Measurements from ENCODE around the gene FADS1. TPM values are rescaled to one million over a fixed set of nuclear protein-coding genes. Genes with fewer than 3 reads are reported as not detected.

Gene FADS1
- total RNA-seq, 1 experiment from 2014 or later = 150 TPM

DNA sequence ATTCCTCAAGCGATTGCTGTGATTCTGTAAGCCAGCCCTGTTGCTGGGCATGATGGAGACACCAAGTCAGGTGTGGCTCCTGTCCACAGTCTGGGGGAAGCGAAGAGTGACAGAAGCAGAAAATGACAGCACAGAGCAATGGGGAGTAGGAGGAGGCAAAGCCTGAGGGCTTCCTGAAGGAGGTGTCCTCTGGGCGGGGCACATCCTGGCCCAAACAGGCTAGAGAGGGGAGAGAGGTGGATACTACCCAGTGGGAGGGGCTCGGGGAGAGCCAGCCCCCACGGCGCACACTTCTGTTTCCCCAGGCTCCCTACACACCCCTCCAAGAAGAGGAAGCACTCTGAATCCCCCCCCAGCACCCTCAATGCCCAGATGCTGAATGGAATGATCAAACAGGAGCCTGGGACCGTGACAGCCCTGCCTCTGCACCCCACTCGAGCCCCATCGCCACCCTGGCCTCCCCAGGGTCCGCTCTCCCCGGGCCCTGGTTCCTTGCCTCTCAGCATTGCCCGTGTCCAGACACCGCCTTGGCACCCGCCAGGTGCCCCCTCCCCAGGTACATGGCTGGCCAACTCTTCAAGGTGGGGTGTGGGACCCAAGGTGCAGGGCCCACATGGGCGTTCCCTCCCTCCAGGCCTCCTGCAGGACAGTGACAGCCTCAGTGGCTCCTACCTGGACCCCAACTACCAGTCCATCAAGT lies 45.5 kb downstream of the FADS1 start:
- TF ChIP-seq, protein P1, sequence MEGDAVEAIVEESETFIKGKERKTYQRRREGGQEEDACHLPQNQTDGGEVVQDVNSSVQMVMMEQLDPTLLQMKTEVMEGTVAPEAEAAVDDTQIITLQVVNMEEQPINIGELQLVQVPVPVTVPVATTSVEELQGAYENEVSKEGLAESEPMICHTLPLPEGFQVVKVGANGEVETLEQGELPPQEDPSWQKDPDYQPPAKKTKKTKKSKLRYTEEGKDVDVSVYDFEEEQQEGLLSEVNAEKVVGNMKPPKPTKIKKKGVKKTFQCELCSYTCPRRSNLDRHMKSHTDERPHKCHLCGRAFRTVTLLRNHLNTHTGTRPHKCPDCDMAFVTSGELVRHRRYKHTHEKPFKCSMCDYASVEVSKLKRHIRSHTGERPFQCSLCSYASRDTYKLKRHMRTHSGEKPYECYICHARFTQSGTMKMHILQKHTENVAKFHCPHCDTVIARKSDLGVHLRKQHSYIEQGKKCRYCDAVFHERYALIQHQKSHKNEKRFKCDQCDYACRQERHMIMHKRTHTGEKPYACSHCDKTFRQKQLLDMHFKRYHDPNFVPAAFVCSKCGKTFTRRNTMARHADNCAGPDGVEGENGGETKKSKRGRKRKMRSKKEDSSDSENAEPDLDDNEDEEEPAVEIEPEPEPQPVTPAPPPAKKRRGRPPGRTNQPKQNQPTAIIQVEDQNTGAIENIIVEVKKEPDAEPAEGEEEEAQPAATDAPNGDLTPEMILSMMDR (conservative IDR thresholded peaks at IDR 0.05) = no peak
- no peak for TF ChIP-seq EZH2 (IDR thresholded peaks at IDR 0.05; ENCODE audit: low read depth)
- intact Hi-C loops (cut with micrococcal nuclease; ENCODE audit: unreplicated experiment) = no loop called here
- Histone ChIP-seq H3K4me3 (no peak overlapping the region), H3K4me2 (no peak overlapping the region), H3K4me1 (replicated peaks; ENCODE audit: insufficient read depth) (peaks cover 6% of the 10 kb centered on the region), H4K20me1 (ENCODE audit: insufficient read depth) (no peaks in the 10 kb centered on the region), H3K9me3 (ENCODE audit: insufficient read depth, low read depth) (no peaks in the 10 kb centered on the region), H3F3A (ENCODE audit: insufficient read depth, low read depth) (0 out of 2 replicates have a peak, but pooled peaks cover 4% of the 10 kb centered on the region), H2AFZ (no peak overlapping the region), H3K79me2 (ENCODE audit: low read depth) (no peaks in the 10 kb centered on the region), H3K36me3 (ENCODE audit: low read depth) (no peaks in the 10 kb centered on the region), H3K9me2 (ENCODE audit: insufficient read depth) (no peaks in the 10 kb centered on the region), H3K27ac (no peak overlapping the region), H3K27me3 (ENCODE audit: insufficient read depth, low read depth) (no peaks in the 10 kb centered on the region)
- ChIA-PET CTCF (no interaction called here), POLR2A (ENCODE audit: unreplicated experiment) (no interaction called here)
- DNase-seq = no peak
- no TSS peak for BruUV-seq (replicated peaks)

DNA sequence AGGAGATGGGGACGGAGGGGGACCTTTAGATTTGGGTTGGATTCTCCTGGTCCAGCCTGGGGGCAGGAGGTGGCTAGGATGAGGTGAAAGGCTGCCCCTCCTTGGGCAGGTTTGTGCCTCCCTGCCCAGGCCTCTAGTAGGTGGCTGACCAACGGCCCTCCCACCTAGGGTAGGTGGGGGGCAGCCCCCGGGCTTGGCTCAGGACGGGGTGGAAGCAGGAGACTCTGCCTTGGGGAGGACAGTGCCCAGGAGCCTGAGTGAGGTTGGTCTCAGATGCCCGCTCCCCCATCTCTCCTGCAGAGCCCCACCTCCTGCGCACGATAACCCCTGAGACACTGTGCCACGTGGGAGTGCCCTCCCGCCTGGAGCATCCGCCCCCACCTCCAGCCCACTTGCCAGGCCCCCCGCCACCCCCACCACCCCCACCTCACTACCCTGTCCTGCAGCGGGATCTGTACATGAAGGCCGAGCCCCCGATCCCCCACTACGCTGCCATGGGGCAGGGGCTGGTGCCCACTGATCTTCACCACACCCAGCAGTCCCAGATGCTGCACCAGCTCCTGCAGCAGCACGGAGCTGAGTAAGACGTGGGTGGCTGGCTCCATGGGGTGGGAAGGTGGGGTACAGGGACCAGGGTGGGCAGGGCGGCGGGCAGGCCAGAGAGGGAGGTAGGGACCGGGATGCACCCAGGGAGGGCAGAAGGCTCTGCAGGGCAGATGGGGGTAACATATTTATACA lies 46.7 kb downstream of the FADS1 start:
- Histone ChIP-seq H3K27me3 (ENCODE audit: insufficient read depth, low read depth) (no peaks in the 10 kb centered on the region), H2AFZ (no peak overlapping the region), H3K27ac (no peak overlapping the region), H3K36me3 (ENCODE audit: low read depth) (no peaks in the 10 kb centered on the region), H4K20me1 (ENCODE audit: insufficient read depth) (no peaks in the 10 kb centered on the region), H3K4me1 (replicated peaks; ENCODE audit: insufficient read depth) (peaks cover 6% of the 10 kb centered on the region), H3K9me3 (ENCODE audit: insufficient read depth, low read depth) (no peaks in the 10 kb centered on the region), H3K4me3 (no peak overlapping the region), H3K4me2 (no peak overlapping the region), H3K79me2 (ENCODE audit: low read depth) (no peaks in the 10 kb centered on the region), H3K9me2 (ENCODE audit: insufficient read depth) (no peaks in the 10 kb centered on the region), H3F3A (ENCODE audit: insufficient read depth, low read depth) (0 out of 2 replicates have a peak, but pooled peaks cover 4% of the 10 kb centered on the region)
- ChIA-PET CTCF (interaction anchor here (0.7 kb wide), 1 partner anchor 38 kb away, joined by 3 read pairs; no protein-coding TSS in a partner anchor), POLR2A (ENCODE audit: unreplicated experiment) (no interaction called here)
- BruUV-seq (replicated peaks) = no TSS peak
- intact Hi-C loops (cut with micrococcal nuclease; ENCODE audit: unreplicated experiment) = no loop called here
- no peak for TF ChIP-seq EZH2 (IDR thresholded peaks at IDR 0.05; ENCODE audit: low read depth)
- DNase-seq = no peak

DNA sequence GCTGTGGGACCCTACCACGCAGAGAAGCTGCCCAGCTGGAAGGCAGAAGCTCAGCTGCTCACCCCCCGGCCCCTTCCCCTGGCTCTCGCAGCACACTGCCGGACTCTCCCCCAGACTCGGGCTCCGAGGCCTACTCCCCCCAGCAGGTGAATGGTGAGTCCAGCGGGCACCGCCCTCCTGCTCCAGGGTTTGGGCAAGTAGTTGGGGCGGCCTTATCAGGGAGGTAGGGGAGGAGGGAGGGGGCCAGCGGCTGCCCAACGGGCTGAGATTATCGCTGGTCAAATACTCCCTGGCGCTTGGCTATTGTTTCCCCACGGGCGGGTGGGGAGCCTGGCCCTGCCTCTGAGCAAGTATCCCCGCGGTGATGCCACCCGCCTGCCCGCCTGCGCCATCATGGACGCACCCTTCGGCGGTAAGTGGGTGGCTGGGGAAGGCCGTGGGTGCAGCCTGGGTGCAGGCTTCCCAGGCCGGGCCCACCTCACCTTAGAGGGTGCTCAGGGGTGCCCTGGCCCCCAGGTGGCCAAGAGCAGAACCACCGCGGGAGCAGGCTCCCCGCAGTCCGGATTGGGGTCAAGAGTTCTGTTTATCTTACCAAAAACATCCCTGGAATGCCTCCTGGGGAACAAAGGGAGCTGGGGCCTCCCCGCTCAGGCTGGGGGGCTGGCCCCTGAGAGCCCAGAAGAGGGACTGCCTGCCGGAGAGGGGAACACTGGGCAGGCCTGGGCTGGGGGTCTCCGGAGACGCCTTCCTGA lies 47.5 kb downstream of the FADS1 start:
- CTCF ChIA-PET = interaction anchor here (0.7 kb wide), 1 partner anchor 37 kb away, joined by 3 read pairs; no protein-coding TSS in a partner anchor
- Histone ChIP-seq H3K36me3 (ENCODE audit: low read depth) (no peaks in the 10 kb centered on the region), H2AFZ (no peak overlapping the region), H4K20me1 (ENCODE audit: insufficient read depth) (no peaks in the 10 kb centered on the region), H3K79me2 (ENCODE audit: low read depth) (no peaks in the 10 kb centered on the region), H3K4me3 (no peak overlapping the region), H3K27ac (no peak overlapping the region), H3F3A (ENCODE audit: insufficient read depth, low read depth) (0 out of 2 replicates have a peak, but pooled peaks cover 4% of the 10 kb centered on the region), H3K27me3 (ENCODE audit: insufficient read depth, low read depth) (no peaks in the 10 kb centered on the region), H3K4me2 (no peak overlapping the region), H3K9me2 (ENCODE audit: insufficient read depth) (no peaks in the 10 kb centered on the region), H3K4me1 (replicated peaks; ENCODE audit: insufficient read depth) (peaks cover 6% of the 10 kb centered on the region), H3K9me3 (ENCODE audit: insufficient read depth, low read depth) (no peaks in the 10 kb centered on the region)
- POLR2A ChIA-PET (ENCODE audit: unreplicated experiment) = no interaction called here
- intact Hi-C loops (cut with micrococcal nuclease; ENCODE audit: unreplicated experiment) = no loop called here
- TF ChIP-seq, protein P1 (conservative IDR thresholded peaks at IDR 0.05) = peak; percentile 29; the same call in 1 of the 2 replicates
- TF ChIP-seq EZH2 (IDR thresholded peaks at IDR 0.05; ENCODE audit: low read depth) = no peak
- no TSS peak for BruUV-seq (replicated peaks)
- DNase-seq = peak in 1 of 2 experiments; percentile 17

Measured in PC-9 (cell line).